H1 (cell line): ENCODE measurements around the gene INSM1. TPM values are rescaled to one million over a fixed set of nuclear protein-coding genes. Genes with fewer than 3 reads are reported as not detected.

Experiments
- CTCF ChIA-PET: fragments of 300-600 bp; sonication (Branson Sonifier 250); formaldehyde crosslinking; loops from one replicate; lab custom pipeline; 2021; ENCODE audit not compliant: partially characterized antibody; lab: Charles Lee
- POLR2A ChIA-PET: fragments of 300-600 bp; sonication (Branson Sonifier 250); formaldehyde crosslinking; loops from one replicate; lab custom pipeline; 2021; ENCODE audit warnings: inconsistent platforms; ENCODE audit not compliant: partially characterized antibody; lab: Charles Lee
- DNase-seq, 2 experiments: peaks; one replicate each; pipeline versions ENCODE4 v3.0.0 to v3.0.0-alpha.2; 2010 to 2022; ENCODE audit warnings: low spot score in 2 of 2, low read depth in 1 of 2, mixed read lengths in 1 of 2
- FAIRE-seq: peaks from 2 replicates; lab custom pipeline; 2011; peaks lifted over from hg19 to GRCh38; lab: Jason Lieb, UNC
- H2AFZ ChIP-seq: 2 replicates; pipeline ENCODE4 v1.8.1; 2012; ENCODE audit warnings: low read length, inconsistent platforms
- H2AK5ac ChIP-seq: 2 replicates; pipeline ENCODE4 v1.6.1; 2013; ENCODE audit warnings: low read depth, low read length
- H2BK120ac ChIP-seq: replicated peaks from 2 replicates; pipeline ENCODE3; 2013; ENCODE audit warnings: low read depth, low read length, inconsistent platforms
- H2BK12ac ChIP-seq: 2 replicates; pipeline ENCODE4 v1.6.1; 2013; ENCODE audit warnings: low read depth, low read length
- H2BK15ac ChIP-seq: 2 replicates; pipeline ENCODE4 v1.6.1; 2013; ENCODE audit warnings: low read length
- H2BK20ac ChIP-seq: 2 replicates; pipeline ENCODE4 v1.6.1; 2013; ENCODE audit warnings: low read length
- H2BK5ac ChIP-seq: 2 replicates; pipeline ENCODE4 v1.6.1; 2013; ENCODE audit warnings: low read depth, low read length
- H3K14ac ChIP-seq: 2 replicates; pipeline ENCODE4 v1.6.1; 2013; ENCODE audit warnings: inconsistent platforms; ENCODE audit not compliant: insufficient read length
- H3K18ac ChIP-seq: 2 replicates; pipeline ENCODE4 v1.6.1; 2013; ENCODE audit warnings: low read length; ENCODE audit errors: extremely low read depth
- H3K23ac ChIP-seq: 2 replicates; pipeline ENCODE4 v1.6.1; 2013; ENCODE audit warnings: inconsistent platforms; ENCODE audit not compliant: insufficient read length
- H3K23me2 ChIP-seq: 2 replicates; pipeline ENCODE4 v1.6.1; 2013; ENCODE audit warnings: low read depth, low read length
- H3K27ac ChIP-seq: 2 replicates; pipeline ENCODE4 v1.6.1; 2011; ENCODE audit warnings: low read depth, low read length, inconsistent platforms
- H3K27me3 ChIP-seq, 4 experiments: replicated peaks in 1 of 4; 1 replicate in 1 of 4; 2 replicates in 3 of 4; pipeline versions ENCODE4 v1.6.1 to v1.8.1; 2011 to 2013; ENCODE audit warnings: low read length in 3 of 4, mild to moderate bottlenecking in 3 of 4, inconsistent platforms in 2 of 4, mixed read lengths in 2 of 4, moderate library complexity in 1 of 4; ENCODE audit not compliant: control insufficient read depth in 3 of 4, insufficient read depth in 3 of 4; ENCODE audit errors: extremely low read depth in 1 of 4
- H3K36me3 ChIP-seq, 4 experiments: 2 replicates each; pipeline versions ENCODE4 v1.6.1 to v1.8.1; 2011 to 2013; ENCODE audit warnings: mild to moderate bottlenecking in 4 of 4, low read length in 3 of 4, moderate library complexity in 2 of 4, control low read depth in 1 of 4, inconsistent platforms in 1 of 4; ENCODE audit not compliant: insufficient read depth in 4 of 4, control insufficient read depth in 2 of 4
- H3K4ac ChIP-seq: replicated peaks from 2 replicates; pipeline ENCODE3; 2013; ENCODE audit warnings: low read length, low read depth, mixed read lengths, inconsistent platforms; ENCODE audit not compliant: insufficient read length
- H3K4me1 ChIP-seq, 4 experiments: replicated peaks in 1 of 4; 1 replicate in 1 of 4; 2 replicates in 3 of 4; pipeline versions ENCODE4 v1.6.1 to v1.8.1; 2011 to 2013; ENCODE audit warnings: low read length in 3 of 4, inconsistent platforms in 2 of 4, mixed read lengths in 1 of 4; ENCODE audit not compliant: insufficient read depth in 4 of 4, control insufficient read depth in 3 of 4
- H3K4me2 ChIP-seq, 2 experiments: 2 replicates each; pipeline versions ENCODE4 v1.6.1 to v1.8.1; 2011 to 2013; ENCODE audit warnings: low read depth in 2 of 2, low read length in 2 of 2, control low read depth in 1 of 2, inconsistent platforms in 1 of 2, mild to moderate bottlenecking in 1 of 2; ENCODE audit not compliant: insufficient read depth in 1 of 2
- H3K4me3 ChIP-seq, 4 experiments: fragments of 200-600, 300-600 bp in 1 of 4; sonication (generic), shearing (Covaris generic), sonication (Bioruptor Twin) in 1 of 4; 2 replicates each; pipeline versions ENCODE4 v1.5.1 to v1.8.1; 2011 to 2016; ENCODE audit warnings: low read length in 4 of 4, low read depth in 3 of 4, control low read depth in 2 of 4, inconsistent platforms in 2 of 4, mild to moderate bottlenecking in 2 of 4, mixed read lengths in 1 of 4, moderate library complexity in 1 of 4; ENCODE audit not compliant: insufficient read depth in 2 of 4; ENCODE audit errors: extremely low read depth in 1 of 4
- H3K56ac ChIP-seq: replicated peaks from 2 replicates; pipeline ENCODE3; 2013; ENCODE audit warnings: low read depth, mild to moderate bottlenecking, mixed read lengths, low read length, inconsistent platforms; ENCODE audit not compliant: insufficient read length
- H3K79me1 ChIP-seq: 2 replicates; pipeline ENCODE4 v1.6.1; 2013; ENCODE audit warnings: low read depth, low read length, control low read depth
- H3K79me2 ChIP-seq, 2 experiments: 2 replicates each; pipeline versions ENCODE4 v1.6.1 to v1.8.1; 2012 to 2013; ENCODE audit warnings: low read length in 2 of 2, mild to moderate bottlenecking in 2 of 2, inconsistent platforms in 1 of 2; ENCODE audit not compliant: insufficient read depth in 2 of 2, control insufficient read depth in 1 of 2
- H3K9ac ChIP-seq, 4 experiments: replicated peaks in 1 of 4; 1 replicate in 1 of 4; 2 replicates in 3 of 4; pipeline versions ENCODE4 v1.6.1 to v1.8.1; 2011 to 2013; ENCODE audit warnings: low read depth in 3 of 4, low read length in 3 of 4, control low read depth in 2 of 4, mild to moderate bottlenecking in 2 of 4, moderate library complexity in 2 of 4, inconsistent platforms in 1 of 4; ENCODE audit errors: extremely low read depth in 1 of 4
- H3K9me3 ChIP-seq, 2 experiments: 2 replicates each; pipeline versions ENCODE4 v1.6.1 to v1.8.1; 2012 to 2013; ENCODE audit warnings: mild to moderate bottlenecking in 2 of 2, moderate library complexity in 2 of 2, control low read depth in 1 of 2, inconsistent platforms in 1 of 2, low read depth in 1 of 2, low read length in 1 of 2, mixed read lengths in 1 of 2; ENCODE audit not compliant: insufficient read depth in 2 of 2
- H4K20me1 ChIP-seq, 2 experiments: replicated peaks in 1 of 2; 2 replicates each; pipeline versions ENCODE3 to v1.8.1; 2011 to 2013; ENCODE audit warnings: inconsistent platforms in 2 of 2, low read length in 2 of 2, mild to moderate bottlenecking in 1 of 2; ENCODE audit not compliant: insufficient read depth in 2 of 2, control insufficient read depth in 1 of 2
- H4K5ac ChIP-seq: 2 replicates; pipeline ENCODE4 v1.6.1; 2013; ENCODE audit warnings: low read length, low read depth, mixed read lengths, inconsistent platforms; ENCODE audit not compliant: insufficient read length
- H4K8ac ChIP-seq: 2 replicates; pipeline ENCODE4 v1.8.0; 2013; ENCODE audit warnings: mild to moderate bottlenecking, moderate library complexity, low read length, inconsistent platforms; ENCODE audit not compliant: insufficient read depth; ENCODE audit errors: extremely low read depth
- H4K91ac ChIP-seq: replicated peaks from 2 replicates; pipeline ENCODE3; 2013; ENCODE audit warnings: low read length, mixed read lengths, inconsistent platforms; ENCODE audit not compliant: insufficient read length
- CBX5 ChIP-seq: fragments of 300-800, 300-1000 bp; sonication (generic); IDR thresholded peaks from 2 replicates; pipeline ENCODE4 v1.7.1; 2016; ENCODE audit warnings: antibody characterized with exemption, low read length, low read depth
- MAX ChIP-seq: IDR thresholded peaks from 2 replicates; pipeline ENCODE4 v1.6.1; 2012; ENCODE audit warnings: inconsistent platforms
- NRF1 ChIP-seq: IDR thresholded peaks from 2 replicates; pipeline ENCODE4 v1.6.1; 2011; ENCODE audit warnings: mild to moderate bottlenecking, low read depth, low read length, improper control_type of control experiment
- RAD21 ChIP-seq, 2 experiments: IDR thresholded peaks in 1 of 2; conservative IDR thresholded peaks in 1 of 2; 2 replicates each; pipeline ENCODE4 v1.6.1; 2011; ENCODE audit warnings: low read depth in 2 of 2, low read length in 2 of 2, improper control_type of control experiment in 1 of 2, inconsistent platforms in 1 of 2, mild to moderate bottlenecking in 1 of 2, moderate library complexity in 1 of 2
- RFX5 ChIP-seq: IDR thresholded peaks from 2 replicates; pipeline ENCODE4 v1.6.1; 2011; ENCODE audit warnings: low read depth, low read length, improper control_type of control experiment, borderline replicate concordance
- SP2 ChIP-seq: IDR thresholded peaks from 2 replicates; pipeline ENCODE4 v1.6.1; 2012; ENCODE audit warnings: mild to moderate bottlenecking, low read length, inconsistent platforms
- WGBS, 2 experiments: shearing (Covaris generic) in 1 of 2; methylation state at CpG; one replicate each; pipeline versions ENCODE4 v1.1.6 to v1.1.7; 2013 to 2015; ENCODE audit warnings: low lambda C conversion rate in 2 of 2, mixed read lengths in 2 of 2, inconsistent platforms in 1 of 2, low coverage in 1 of 2, missing lambda C conversion rate in 1 of 2; ENCODE audit not compliant: insufficient replicate concordance in 2 of 2, insufficient coverage in 1 of 2, insufficient read length in 1 of 2; ENCODE audit errors: extremely low coverage in 1 of 2, missing lambda C conversion rate in 1 of 2; 5-methylcytosine and 5-hydroxymethylcytosine counted together
- polyA plus RNA-seq, 7 experiments: library from polyadenylated mRNA; depleted of rRNA in 3 of 7; stranded (reverse) in 5 of 7; unstranded in 2 of 7; fragments of >200 nt in 5 of 7; fragments of 200-250 nt in 2 of 7; gene quantifications; 1 replicate in 5 of 7; 2 replicates in 1 of 7; 4 replicates in 1 of 7; pipeline versions ENCODE4 v1.2.1 to v1.2.3, GENCODE V29; 2011 to 2013; ENCODE audit warnings: missing spikeins in 2 of 7, mixed read lengths in 2 of 7
- total RNA-seq: library from RNA; stranded (reverse); fragmentation: NEBNext Ultra II Directional; extraction: Animal tissue kit (Norgen Biotek cat#: 25700); gene quantifications from 2 replicates; pipeline ENCODE4 v1.2.1, GENCODE V29; 2021
- TF ChIP-seq, protein P1 (sequence below): IDR thresholded peaks from 2 replicates; pipeline ENCODE4 v1.6.1; 2012; ENCODE audit warnings: inconsistent platforms

INSM1 gene
- total and polyA plus RNA-seq, 2 of the 8 experiments (the other 6 are each of a cell fraction or from before 2014, with no cell fraction given) = 0.86 to 2.5 TPM

GRCh38 chr20:20410678-20411077 lies 42.8 kb downstream of the INSM1 start:
- Histone ChIP-seq H3K23ac (no peak overlapping the region), H4K5ac (no peak overlapping the region), H3K27ac (no peak overlapping the region), H3K4me1 (peaks cover 0 to 18% (median 11%) of the 10 kb centered on the region in 4 experiments; a peak in 5 of 7 replicates), H4K8ac (no peak overlapping the region), H3K79me1 (no peaks in the 10 kb centered on the region), H2BK15ac (no peak overlapping the region), H3K9me3 (no peaks in the 10 kb centered on the region), H3K4ac (no peak overlapping the region), H3K18ac (no peak overlapping the region), H2AK5ac (no peak overlapping the region), H3K4me2 (no peak overlapping the region), H3K79me2 (no peaks in the 10 kb centered on the region), H4K20me1 (no peaks in the 10 kb centered on the region), H2BK120ac (no peak overlapping the region), H3K36me3 (no peaks in the 10 kb centered on the region), H3K56ac (no peak overlapping the region), H2BK5ac (no peak overlapping the region), H3K4me3 (no peak overlapping the region), H3K9ac (no peak overlapping the region), H3K27me3 (no peaks in the 10 kb centered on the region), H2BK20ac (no peak overlapping the region), H2AFZ (no peak overlapping the region), H4K91ac (no peak overlapping the region), H3K14ac (no peak overlapping the region), H3K23me2 (no peaks in the 10 kb centered on the region), H2BK12ac (no peak overlapping the region)
- DNase-seq (peak in 1 of 2 experiments; percentile 17), FAIRE-seq (peak; percentile 88)
- no peak for TF ChIP-seq SP2
- no peak for TF ChIP-seq RFX5
- TF ChIP-seq MAX = peak; percentile 53; the same call in 1 of the 2 replicates
- no peak for TF ChIP-seq CBX5
- peak; percentile 42 for TF ChIP-seq NRF1
- TF ChIP-seq, protein P1, sequence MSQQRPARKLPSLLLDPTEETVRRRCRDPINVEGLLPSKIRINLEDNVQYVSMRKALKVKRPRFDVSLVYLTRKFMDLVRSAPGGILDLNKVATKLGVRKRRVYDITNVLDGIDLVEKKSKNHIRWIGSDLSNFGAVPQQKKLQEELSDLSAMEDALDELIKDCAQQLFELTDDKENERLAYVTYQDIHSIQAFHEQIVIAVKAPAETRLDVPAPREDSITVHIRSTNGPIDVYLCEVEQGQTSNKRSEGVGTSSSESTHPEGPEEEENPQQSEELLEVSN = peak; percentile 45; the same call in 1 of the 2 replicates
- TF ChIP-seq RAD21 (IDR thresholded peaks at IDR 0.05 in 1 of 2, conservative IDR thresholded peaks at IDR 0.05 in 1 of 2; ENCODE audit: low read depth in 2 of 2, low read length in 2 of 2) = no peak; a peak in 1 of 4 replicates
- POLR2A ChIA-PET = interaction anchor here (1.3 to 2.0 kb wide), 2 partner anchors 8 to 15 kb away, joined by 3 to 5 read pairs; no protein-coding TSS in a partner anchor
- WGBS, 2 experiments = 8% methylated on average over 6 of the region's 6 CpGs; no CpG with 5 or more reads in 1 of the 2 experiments
- CTCF ChIA-PET = interaction anchor here (0.9 to 2.3 kb wide), 7 partner anchors 9 to 326 kb away, joined by 3 to 11 read pairs (median 3); no protein-coding TSS in a partner anchor
